ENCODE results near the gene MPV17. TPM values are rescaled to one million over a fixed set of nuclear protein-coding genes. Genes with fewer than 3 reads are reported as not detected.

MPV17 gene
- total and polyA plus RNA-seq, 9 of the 15 experiments (the other 6 are each of a cell fraction or from before 2014, with no cell fraction given), result 54.7 to 140 (median 70.2) TPM

DNA sequence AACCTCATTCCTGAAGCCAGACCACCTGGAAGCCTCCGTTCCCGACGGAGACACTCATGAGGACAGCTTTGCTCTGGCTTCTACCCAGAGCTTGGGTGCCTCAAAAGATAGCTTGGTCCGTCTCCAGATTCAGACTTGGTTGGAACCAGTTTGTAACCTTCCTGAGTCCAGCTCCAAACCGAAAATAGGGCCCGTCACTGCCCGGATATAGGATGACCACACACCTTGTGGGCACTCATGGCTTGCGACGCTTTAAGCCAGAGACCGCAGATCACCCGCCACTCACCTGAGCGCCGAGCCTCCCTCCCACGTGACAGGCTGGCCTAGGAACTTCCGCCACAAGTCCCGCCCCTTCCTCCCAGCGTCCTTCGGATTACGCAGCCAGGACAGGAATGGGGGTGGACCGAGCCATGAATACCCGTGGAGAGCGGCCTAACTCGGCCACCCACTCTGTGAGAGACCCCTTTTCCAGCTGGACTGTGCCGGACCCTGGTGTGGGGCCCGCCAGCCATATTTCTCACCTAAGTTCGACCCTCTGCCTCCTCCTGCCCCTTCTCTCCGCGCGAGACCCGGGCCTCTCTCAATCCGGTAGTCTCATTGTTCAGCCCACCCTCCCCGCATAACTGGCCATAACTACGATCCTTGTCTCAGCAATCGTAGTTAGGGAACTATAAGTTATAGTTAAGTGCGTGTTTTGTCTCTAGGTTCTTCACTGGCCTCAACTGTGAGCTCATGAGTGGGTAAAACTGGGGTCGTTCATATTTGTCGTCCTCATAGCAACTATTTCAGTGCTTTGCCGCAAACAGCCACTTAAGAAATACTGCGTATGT is at the start of gene MPV17 (continued):
- TF ChIP-seq ZNF561 (CRISPR knock-in tag; conservative IDR thresholded peaks at IDR 0.05) (0 out of 2 replicates have a peak, but pooled peaks have one; percentile 49), PTTG1 (tag; IDR thresholded peaks at IDR 0.05; ENCODE audit: low read depth) (no peak), RHOXF2B (CRISPR knock-in tag; conservative IDR thresholded peaks at IDR 0.05) (no peak), PCBP1 (IDR thresholded peaks at IDR 0.05; ENCODE audit: low read depth, low read length, poor library complexity, severe bottlenecking) (no peak), NR1H2 (CRISPR knock-in tag; IDR thresholded peaks at IDR 0.05) (no peak), ZNF830 (CRISPR knock-in tag; IDR thresholded peaks at IDR 0.05) (no peak; the same call in 1 of the 2 replicates), KAT7 (CRISPR knock-in tag; IDR thresholded peaks at IDR 0.05; ENCODE audit: borderline replicate concordance) (0 out of 2 replicates have a peak, but pooled peaks have one; percentile 30), LARP7 (IDR thresholded peaks at IDR 0.05) (no peak), ASH1L (IDR thresholded peaks at IDR 0.05; ENCODE audit: borderline replicate concordance, low read depth, partially characterized antibody) (no peak), ZNF212 (CRISPR knock-in tag; IDR thresholded peaks at IDR 0.05) (no peak), FOXJ3 (CRISPR knock-in tag; IDR thresholded peaks at IDR 0.05) (no peak), MEIS2 (IDR thresholded peaks at IDR 0.05; ENCODE audit: partially characterized antibody) (peak; percentile 25), TAL1 (IDR thresholded peaks at IDR 0.05) (no peak), GABPB1 (CRISPR knock-in tag; IDR thresholded peaks at IDR 0.05) (peak; percentile 92), XRCC3 (IDR thresholded peaks at IDR 0.05) (no peak), HDAC2 (IDR thresholded peaks at IDR 0.05) (peak; percentile 85; the same call in 1 of the 2 replicates), ZZZ3 (IDR thresholded peaks at IDR 0.05) (peak; percentile 68; the same call in 1 of the 2 replicates), PTBP1 (IDR thresholded peaks at IDR 0.05; ENCODE audit: low read depth, low read length) (no peak), MEF2A (IDR thresholded peaks at IDR 0.05; ENCODE audit: control insufficient read depth, low read depth, low read length) (no peak), C11orf30 (IDR thresholded peaks at IDR 0.05; ENCODE audit: low read depth) (peak; percentile 88), NR2C1 (IDR thresholded peaks at IDR 0.05) (no peak), NR2C1 (tag; IDR thresholded peaks at IDR 0.05) (no peak)
- TF ChIP-seq, protein P1, sequence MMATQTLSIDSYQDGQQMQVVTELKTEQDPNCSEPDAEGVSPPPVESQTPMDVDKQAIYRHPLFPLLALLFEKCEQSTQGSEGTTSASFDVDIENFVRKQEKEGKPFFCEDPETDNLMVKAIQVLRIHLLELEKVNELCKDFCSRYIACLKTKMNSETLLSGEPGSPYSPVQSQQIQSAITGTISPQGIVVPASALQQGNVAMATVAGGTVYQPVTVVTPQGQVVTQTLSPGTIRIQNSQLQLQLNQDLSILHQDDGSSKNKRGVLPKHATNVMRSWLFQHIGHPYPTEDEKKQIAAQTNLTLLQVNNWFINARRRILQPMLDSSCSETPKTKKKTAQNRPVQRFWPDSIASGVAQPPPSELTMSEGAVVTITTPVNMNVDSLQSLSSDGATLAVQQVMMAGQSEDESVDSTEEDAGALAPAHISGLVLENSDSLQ (IDR thresholded peaks at IDR 0.05), result peak; percentile 95
- TF ChIP-seq, protein P2, sequence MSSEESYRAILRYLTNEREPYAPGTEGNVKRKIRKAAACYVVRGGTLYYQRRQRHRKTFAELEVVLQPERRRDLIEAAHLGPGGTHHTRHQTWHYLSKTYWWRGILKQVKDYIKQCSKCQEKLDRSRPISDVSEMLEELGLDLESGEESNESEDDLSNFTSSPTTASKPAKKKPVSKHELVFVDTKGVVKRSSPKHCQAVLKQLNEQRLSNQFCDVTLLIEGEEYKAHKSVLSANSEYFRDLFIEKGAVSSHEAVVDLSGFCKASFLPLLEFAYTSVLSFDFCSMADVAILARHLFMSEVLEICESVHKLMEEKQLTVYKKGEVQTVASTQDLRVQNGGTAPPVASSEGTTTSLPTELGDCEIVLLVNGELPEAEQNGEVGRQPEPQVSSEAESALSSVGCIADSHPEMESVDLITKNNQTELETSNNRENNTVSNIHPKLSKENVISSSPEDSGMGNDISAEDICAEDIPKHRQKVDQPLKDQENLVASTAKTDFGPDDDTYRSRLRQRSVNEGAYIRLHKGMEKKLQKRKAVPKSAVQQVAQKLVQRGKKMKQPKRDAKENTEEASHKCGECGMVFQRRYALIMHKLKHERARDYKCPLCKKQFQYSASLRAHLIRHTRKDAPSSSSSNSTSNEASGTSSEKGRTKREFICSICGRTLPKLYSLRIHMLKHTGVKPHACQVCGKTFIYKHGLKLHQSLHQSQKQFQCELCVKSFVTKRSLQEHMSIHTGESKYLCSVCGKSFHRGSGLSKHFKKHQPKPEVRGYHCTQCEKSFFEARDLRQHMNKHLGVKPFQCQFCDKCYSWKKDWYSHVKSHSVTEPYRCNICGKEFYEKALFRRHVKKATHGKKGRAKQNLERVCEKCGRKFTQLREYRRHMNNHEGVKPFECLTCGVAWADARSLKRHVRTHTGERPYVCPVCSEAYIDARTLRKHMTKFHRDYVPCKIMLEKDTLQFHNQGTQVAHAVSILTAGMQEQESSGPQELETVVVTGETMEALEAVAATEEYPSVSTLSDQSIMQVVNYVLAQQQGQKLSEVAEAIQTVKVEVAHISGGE (CRISPR knock-in tag; IDR thresholded peaks at IDR 0.05), result peak in 1 of 3 experiments; percentile 75; a peak in 2 of 6 replicates
- TF ChIP-seq, protein P3, sequence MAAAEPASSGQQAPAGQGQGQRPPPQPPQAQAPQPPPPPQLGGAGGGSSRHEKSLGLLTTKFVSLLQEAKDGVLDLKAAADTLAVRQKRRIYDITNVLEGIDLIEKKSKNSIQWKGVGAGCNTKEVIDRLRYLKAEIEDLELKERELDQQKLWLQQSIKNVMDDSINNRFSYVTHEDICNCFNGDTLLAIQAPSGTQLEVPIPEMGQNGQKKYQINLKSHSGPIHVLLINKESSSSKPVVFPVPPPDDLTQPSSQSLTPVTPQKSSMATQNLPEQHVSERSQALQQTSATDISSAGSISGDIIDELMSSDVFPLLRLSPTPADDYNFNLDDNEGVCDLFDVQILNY (CRISPR knock-in tag; IDR thresholded peaks at IDR 0.05), result no peak

Measured in K562 (cell line).